GM13977 (cell line): ENCODE results near the gene KCNH5.

Experiments used
- DNase-seq: peaks from one replicate; pipeline ENCODE4 v3.0.0; 2012; ENCODE audit warnings: low spot score
- CTCF ChIP-seq: IDR thresholded peaks from 2 replicates; pipeline ENCODE4 v1.5.1; 2012; ENCODE audit warnings: mild to moderate bottlenecking, control low read depth; ENCODE audit not compliant: insufficient read depth; ENCODE audit errors: extremely low read depth, missing control alignments
- in situ Hi-C: fragments of 300-500 bp; cut with MboI; formaldehyde crosslinking; loops from one replicate; pipeline ENCODE4 v1.12.0; 2022; ENCODE audit warnings: low sequenced_read_pairs, low pct_unique_long_range_greater_than_20kb, mixed read lengths, inconsistent platforms; ENCODE audit not compliant: unreplicated experiment

KCNH5 gene

DNA sequence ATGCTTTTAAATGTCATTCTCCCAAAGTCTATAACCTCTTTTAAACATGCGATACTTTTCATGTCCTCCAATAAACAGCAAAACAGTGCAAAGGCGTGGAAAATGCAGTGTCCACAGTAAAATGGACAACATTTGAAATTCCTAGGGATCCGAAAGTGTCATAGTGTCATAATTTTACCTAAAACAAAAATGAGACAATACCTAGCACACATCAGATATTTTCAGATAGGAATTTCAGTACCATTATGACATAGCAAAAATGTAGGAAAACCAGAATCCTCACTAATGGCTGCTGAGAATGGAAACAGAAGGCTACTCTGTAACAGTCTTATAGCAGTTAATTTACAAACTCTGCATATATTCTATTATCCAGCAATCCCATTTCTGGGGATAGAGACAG, 33.1 kb downstream of the KCNH5 start:
- DNase-seq: no peak
- TF ChIP-seq CTCF: no peak
- in situ Hi-C loops: no loop called here

DNA sequence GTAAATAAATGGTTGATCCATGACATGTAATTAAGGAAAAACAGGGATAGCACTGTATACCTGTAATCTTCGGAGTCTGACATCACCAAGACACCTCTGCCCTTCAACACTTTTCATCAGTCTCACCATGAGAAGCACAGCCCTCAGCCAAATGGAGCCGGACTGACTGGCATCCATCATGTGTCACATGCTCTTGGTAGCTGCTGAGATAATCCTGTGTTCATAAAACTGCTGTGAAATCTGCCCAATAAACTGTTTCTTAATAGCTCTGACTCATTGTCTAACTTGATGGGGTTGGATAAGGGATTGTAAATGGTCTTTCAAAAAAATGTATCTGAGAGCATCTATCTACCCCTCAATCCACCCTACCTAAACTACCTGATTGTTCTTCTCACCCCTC, 33.6 kb downstream of the KCNH5 start:
- TF ChIP-seq CTCF: no peak
- in situ Hi-C loops: no loop called here
- no peak for DNase-seq

DNA sequence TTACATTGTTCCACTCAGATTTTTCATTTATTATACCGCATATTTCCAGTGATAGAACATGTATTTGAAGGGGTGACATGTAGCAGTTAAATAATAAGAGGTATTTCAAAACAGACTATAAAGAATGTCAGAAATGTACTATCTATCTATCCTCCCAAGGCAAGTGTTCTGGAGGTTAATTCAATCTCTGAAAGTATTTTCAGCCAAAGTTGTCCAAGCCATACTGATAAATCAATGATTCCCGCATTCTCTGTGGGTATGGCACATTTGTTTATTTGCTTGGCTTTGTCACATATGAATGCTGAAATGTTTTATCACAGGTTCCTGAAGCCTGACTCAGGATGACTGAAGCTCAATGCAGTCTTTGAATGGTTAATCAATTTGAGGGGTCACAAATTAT, 35.8 kb downstream of the KCNH5 start:
- in situ Hi-C loops: no loop called here
- DNase-seq: no peak
- no peak for TF ChIP-seq CTCF

GRCh38 chr14:63006531-63006930, 38.7 kb downstream of the KCNH5 start:
- in situ Hi-C loops: no loop called here
- TF ChIP-seq CTCF: no peak
- DNase-seq: no peak

DNA sequence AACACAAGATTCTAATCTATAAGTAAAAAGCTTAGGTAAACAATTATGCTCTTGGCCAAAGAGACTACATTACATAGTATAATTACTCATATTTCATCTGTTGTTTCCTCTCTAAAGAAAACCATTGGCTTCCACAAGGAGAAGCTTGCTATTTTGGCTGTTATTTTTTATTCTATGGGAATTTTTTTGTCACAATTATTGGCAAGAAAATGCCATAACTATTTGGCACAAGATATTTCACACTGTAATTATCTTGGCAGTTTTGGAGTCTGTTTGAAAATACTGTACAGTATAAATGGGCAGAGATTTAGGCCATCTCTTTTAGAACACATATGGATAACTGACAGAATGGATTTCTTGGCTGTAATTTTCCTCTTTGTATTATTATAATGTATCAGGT, 51.2 kb downstream of the KCNH5 start:
- no peak for TF ChIP-seq CTCF
- DNase-seq: no peak
- in situ Hi-C loops: no loop called here

DNA sequence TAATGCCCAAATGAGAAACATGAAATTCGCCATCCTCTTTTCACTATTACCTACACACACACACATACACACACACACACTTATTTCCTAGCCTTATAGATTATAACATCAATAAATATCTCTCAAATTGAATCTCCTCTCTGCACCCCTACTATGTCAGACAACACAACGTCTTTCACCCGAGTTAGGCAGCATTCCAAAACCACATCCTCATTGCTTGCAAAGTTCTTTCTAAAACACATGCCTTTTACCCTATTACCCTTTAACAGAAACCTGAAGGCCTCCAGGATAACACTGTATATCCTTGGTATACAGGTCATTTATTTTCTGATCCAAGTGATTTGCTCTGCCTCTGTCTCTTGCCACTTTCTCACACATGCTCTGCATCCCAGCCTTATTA, 56.3 kb downstream of the KCNH5 start:
- DNase-seq: no peak
- no peak for TF ChIP-seq CTCF
- in situ Hi-C loops: no loop called here

- no peak for TF ChIP-seq CTCF
- in situ Hi-C loops: no loop called here
- no peak for DNase-seq
Observed at GRCh38 chr14:62983821-62984220, 61.4 kb downstream of the KCNH5 start.
